ENCODE data around the gene HOXA5. TPM values are rescaled to one million over a fixed set of nuclear protein-coding genes. Genes with fewer than 3 reads are reported as not detected.
A peak's percentile ranks its signal among the peaks of the same experiment; 100 is the strongest.

HOXA5 gene
- total and polyA plus RNA-seq, 10 of the 15 experiments (the other 5 are each of a cell fraction or from before 2014, with no cell fraction given), result 0.05 to 0.13 TPM; not detected in 8

- TF ChIP-seq DPF2 (IDR thresholded peaks at IDR 0.05) (no peak), ATF3 (IDR thresholded peaks at IDR 0.05; ENCODE audit: borderline replicate concordance, extremely low read depth, low read depth, low read length) (no peak), ZSCAN29 (IDR thresholded peaks at IDR 0.05) (no peak), SRF (IDR thresholded peaks at IDR 0.05; ENCODE audit: low read depth in 2 of 2, low read length in 2 of 2) (no peak), SP1 (IDR thresholded peaks at IDR 0.05; ENCODE audit: low read depth, low read length) (no peak), ZNF24 (IDR thresholded peaks at IDR 0.05) (no peak)
Measured at GRCh38 chr7:27098578-27099451, 44.7 kb downstream of the HOXA5 start (continued).

GRCh38 chr7:27097686-27098577 lies 45.5 kb downstream of the HOXA5 start:
- SMC1A ChIA-PET (ENCODE audit: uncharacterized antibody, unreplicated experiment), result interaction anchor here (1.0 to 7.9 kb wide), 8 partner anchors 11 to 417 kb away, joined by 3 to 110 read pairs (median 4); no protein-coding TSS in a partner anchor
- H3K36me3 ChIP-seq (ENCODE audit: control insufficient read depth in 2 of 2, insufficient read depth in 2 of 2, low read length in 1 of 2), result no peaks in the 10 kb centered on the region
- FAIRE-seq (no peak), DNase-seq (ENCODE audit: low read depth, low spot score) (no peak), ATAC-seq (no peak)
- H3K79me2 ChIP-seq (ENCODE audit: control insufficient read depth, insufficient read depth, low read length), result no peaks in the 10 kb centered on the region
- in situ Hi-C loops (cut with MboI), result no loop called here
- POLR2A ChIA-PET, result interaction anchor here (0.6 to 2.5 kb wide), 4 partner anchors 14 to 909 kb away, joined by 3 to 15 read pairs (median 3); no protein-coding TSS in a partner anchor
- 89% methylated on average over 34 of the region's 35 CpGs for WGBS (ENCODE audit: insufficient coverage, insufficient replicate concordance, low lambda C conversion rate, missing lambda C conversion rate)
- H2AFZ ChIP-seq (ENCODE audit: control insufficient read depth, low read depth, low read length), result no peak overlapping the region
- peak overlapping the region; percentile 94; the same call in 1 of the 2 replicates for H3K4me2 ChIP-seq (ENCODE audit: control insufficient read depth, insufficient read depth)
- no peaks in the 10 kb centered on the region for H4K20me1 ChIP-seq (ENCODE audit: control insufficient read depth, insufficient read depth)
- RAD21 ChIA-PET (ENCODE audit: unreplicated experiment), result interaction anchor here (0.6 to 2.4 kb wide), 4 partner anchors 14 to 803 kb away, joined by 3 to 23 read pairs (median 4); partner anchors contain the start of gene HOXA4
- intact Hi-C loops (cut with micrococcal nuclease; ENCODE audit: unreplicated experiment), result loop anchor here (2.0 kb wide), 1 partner anchor 241 kb away; no protein-coding TSS in a partner anchor
- H3K27ac ChIP-seq (ENCODE audit: control insufficient read depth, insufficient read depth), result no peak overlapping the region
- H3K4me3 ChIP-seq, result peak overlapping the region; percentile 92; the same call in 1 of the 2 replicates
- no peaks in the 10 kb centered on the region; the same call in 2 of the 3 replicates for H3K9me3 ChIP-seq (replicated peaks; ENCODE audit: control insufficient read depth, insufficient read depth, low read length)
- no TSS peak for BruUV-seq (replicated peaks)
- H3K4me1 ChIP-seq (ENCODE audit: control insufficient read depth, insufficient read depth, low read length), result peaks cover 6% of the 10 kb centered on the region
- no peak for TF ChIP-seq NFYA (IDR thresholded peaks at IDR 0.05; ENCODE audit: borderline replicate concordance, low read depth, low read length)
- no peak for TF ChIP-seq ATF2 (IDR thresholded peaks at IDR 0.05; ENCODE audit: low read length)
- peaks cover 2 to 4% of the 10 kb centered on the region in 2 experiments for H3K27me3 ChIP-seq (replicated peaks in 1 of 2; ENCODE audit: control insufficient read depth in 2 of 2, insufficient read depth in 2 of 2, low read length in 1 of 2)
- CTCF ChIA-PET, result interaction anchor here (1.0 to 2.2 kb wide), 4 partner anchors 25 to 244 kb away, joined by 3 to 10 read pairs (median 4); no protein-coding TSS in a partner anchor
- H3K9ac ChIP-seq (ENCODE audit: control insufficient read depth, insufficient read depth, low read length), result no peak overlapping the region
